Measurements from ENCODE around the gene ANO3. TPM values are rescaled to one million over a fixed set of nuclear protein-coding genes. Genes with fewer than 3 reads are reported as not detected.

ANO3 gene
- total and polyA plus RNA-seq, 2 of the 8 experiments (the other 6 are each of a cell fraction or from before 2014, with no cell fraction given): not detected

GRCh38 chr11:26519469-26519868 lies 187.5 kb downstream of the ANO3 start (continued):
- TF ChIP-seq SAP30 (IDR thresholded peaks at IDR 0.05; ENCODE audit: insufficient read depth, insufficient replicate concordance, low read length) (no peak), RBBP5 (IDR thresholded peaks at IDR 0.05; ENCODE audit: borderline replicate concordance, low read depth, low read length) (no peak), KDM1A (IDR thresholded peaks at IDR 0.05; ENCODE audit: borderline replicate concordance, low read length) (no peak), HDAC6 (IDR thresholded peaks at IDR 0.05; ENCODE audit: low read depth, low read length) (no peak), SP4 (IDR thresholded peaks at IDR 0.05; ENCODE audit: low read length) (no peak)
